Measurements from ENCODE around the gene RNF224. TPM values are rescaled to one million over a fixed set of nuclear protein-coding genes. Genes with fewer than 3 reads are reported as not detected.
A peak's percentile ranks its signal among the peaks of the same experiment; 100 is the strongest.

RNF224 gene
- total and polyA plus RNA-seq, 2 experiments from 2014 or later, result 0.63 TPM; not detected in 1

GRCh38 chr9:137252555-137253506 lies 25.5 kb downstream of the RNF224 start:
- H3K27ac ChIP-seq (ENCODE audit: low read depth), result no peak overlapping the region
- no peaks in the 10 kb centered on the region for H3K9me3 Mint-ChIP-seq
- peaks cover 13% of the 10 kb centered on the region; the same call in 1 of the 2 replicates for H3K4me1 ChIP-seq (ENCODE audit: insufficient read depth)
- H3K9me2 ChIP-seq (ENCODE audit: insufficient read depth), result no peaks in the 10 kb centered on the region
- H3K4me2 ChIP-seq, result no peak overlapping the region
- no peak overlapping the region for H3K4me3 ChIP-seq
- peaks cover 8% of the 10 kb centered on the region; the same call in 2 of the 3 replicates for H3K36me3 Mint-ChIP-seq (ENCODE audit: low read depth)
- H4K20me1 ChIP-seq (replicated peaks; ENCODE audit: insufficient read depth), result no peaks in the 10 kb centered on the region; the same call in 1 of the 2 replicates
- peak; percentile 60 for DNase-seq (ENCODE audit: low spot score)
- H3K27me3 Mint-ChIP-seq (ENCODE audit: insufficient read depth, low read depth, poor library complexity), result peaks cover 21% of the 10 kb centered on the region
- ATAC-seq, result peak; percentile 68
- H3K27me3 ChIP-seq (ENCODE audit: insufficient read depth), result peaks cover 4% of the 10 kb centered on the region; the same call in 1 of the 2 replicates
- no peak overlapping the region for H2AFZ ChIP-seq
- H3K27ac Mint-ChIP-seq, result no peak overlapping the region
- H3K4me1 Mint-ChIP-seq, result peaks cover 11% of the 10 kb centered on the region
- H3K4me3 Mint-ChIP-seq, result no peak overlapping the region; the same call in 2 of the 3 replicates
- H3K79me2 ChIP-seq (replicated peaks; ENCODE audit: insufficient read depth), result peaks cover 20% of the 10 kb centered on the region
- H3F3A ChIP-seq (replicated peaks; ENCODE audit: low read depth), result peaks cover 5% of the 10 kb centered on the region
- TF ChIP-seq NANOG (IDR thresholded peaks at IDR 0.05; ENCODE audit: borderline replicate concordance), result no peak
- no peak for TF ChIP-seq ZNF331 (CRISPR knock-in tag; IDR thresholded peaks at IDR 0.05; ENCODE audit: low read depth)
- no peaks in the 10 kb centered on the region; the same call in 1 of the 2 replicates for H3K36me3 ChIP-seq (ENCODE audit: insufficient read depth)

DNA sequence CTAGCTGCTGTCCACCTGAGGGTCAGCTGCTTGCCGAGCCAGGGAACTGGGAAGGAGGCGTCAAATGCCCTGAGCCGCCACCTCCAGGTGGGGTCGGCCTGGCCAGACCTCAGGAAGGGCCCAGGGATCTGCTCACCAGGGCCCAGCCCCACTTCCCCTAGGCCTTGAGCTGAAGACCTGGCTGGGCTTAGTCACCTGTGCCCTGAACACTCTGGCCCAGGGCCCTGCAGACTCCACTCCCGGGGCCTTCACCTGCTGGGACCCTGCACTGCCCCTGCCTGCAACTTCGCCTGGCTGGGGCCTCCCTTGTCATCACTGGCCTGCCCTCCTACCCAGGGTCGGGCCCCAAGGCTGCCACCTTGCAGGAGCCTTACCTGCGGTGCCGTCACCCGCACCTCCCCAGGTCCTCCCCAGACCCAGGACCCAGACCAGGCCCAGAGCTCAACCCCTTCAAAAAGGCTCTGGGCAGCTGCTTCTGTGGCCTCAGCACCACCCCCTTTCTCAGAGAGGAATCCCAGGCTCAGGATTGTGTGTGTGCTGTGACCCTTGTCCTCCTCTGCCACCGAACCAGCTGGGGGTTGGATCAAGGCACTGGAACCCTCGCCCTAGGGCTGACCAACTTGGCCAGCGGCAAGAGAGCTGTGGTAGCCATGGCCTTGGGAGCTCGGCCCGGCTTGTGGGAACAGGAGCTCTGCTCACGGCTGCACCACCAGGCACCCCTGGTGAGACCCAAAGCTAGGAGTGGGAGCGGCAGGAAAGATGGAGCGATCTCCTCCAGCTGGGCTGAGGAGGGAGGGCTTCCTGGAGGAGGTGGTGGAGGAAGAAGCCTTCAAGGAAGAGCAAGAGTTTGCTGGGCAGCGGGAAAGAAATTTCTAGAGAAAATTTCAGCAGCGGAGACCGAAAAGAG lies 26.7 kb downstream of the RNF224 start:
- Histone ChIP-seq H2AFZ (no peak overlapping the region), H3K79me2 (replicated peaks; ENCODE audit: insufficient read depth) (peaks cover 24% of the 10 kb centered on the region), H3K36me3 (ENCODE audit: insufficient read depth) (peaks cover 6% of the 10 kb centered on the region), H4K20me1 (replicated peaks; ENCODE audit: insufficient read depth) (no peaks in the 10 kb centered on the region; the same call in 1 of the 2 replicates), H3F3A (replicated peaks; ENCODE audit: low read depth) (peaks cover 8% of the 10 kb centered on the region), H3K9me2 (ENCODE audit: insufficient read depth) (no peaks in the 10 kb centered on the region), H3K27ac (ENCODE audit: low read depth) (no peak overlapping the region), H3K4me3 (peak overlapping the region; percentile 96), H3K27me3 (ENCODE audit: insufficient read depth) (peaks cover 4% of the 10 kb centered on the region; the same call in 1 of the 2 replicates), H3K4me1 (ENCODE audit: insufficient read depth) (peaks cover 13% of the 10 kb centered on the region; the same call in 1 of the 2 replicates), H3K4me2 (peak overlapping the region; percentile 98)
- Mint-ChIP-seq H3K27me3 (ENCODE audit: insufficient read depth, low read depth, poor library complexity) (peaks cover 21% of the 10 kb centered on the region), H3K9me3 (no peaks in the 10 kb centered on the region), H3K4me1 (peaks cover 11% of the 10 kb centered on the region), H3K4me3 (peak overlapping the region; percentile 85), H3K36me3 (ENCODE audit: low read depth) (peaks cover 15% of the 10 kb centered on the region; the same call in 2 of the 3 replicates), H3K27ac (peak overlapping the region; percentile 28; the same call in 1 of the 2 replicates)
- DNase-seq (ENCODE audit: low spot score), result peak; percentile 36
- TF ChIP-seq NANOG (IDR thresholded peaks at IDR 0.05; ENCODE audit: borderline replicate concordance) (no peak), EZH2phosphoT487 (IDR thresholded peaks at IDR 0.05; ENCODE audit: unreplicated experiment) (no peak), EZH2 (IDR thresholded peaks at IDR 0.05; ENCODE audit: low read depth, unreplicated experiment) (no peak), ZNF331 (CRISPR knock-in tag; IDR thresholded peaks at IDR 0.05; ENCODE audit: low read depth) (no peak), JUNB (IDR thresholded peaks at IDR 0.05; ENCODE audit: unreplicated experiment) (no peak), POLR2AphosphoS5 (IDR thresholded peaks at IDR 0.05; ENCODE audit: low read depth) (no peak), ZNF462 (CRISPR knock-in tag; IDR thresholded peaks at IDR 0.05) (no peak)
- TF ChIP-seq, protein P1, sequence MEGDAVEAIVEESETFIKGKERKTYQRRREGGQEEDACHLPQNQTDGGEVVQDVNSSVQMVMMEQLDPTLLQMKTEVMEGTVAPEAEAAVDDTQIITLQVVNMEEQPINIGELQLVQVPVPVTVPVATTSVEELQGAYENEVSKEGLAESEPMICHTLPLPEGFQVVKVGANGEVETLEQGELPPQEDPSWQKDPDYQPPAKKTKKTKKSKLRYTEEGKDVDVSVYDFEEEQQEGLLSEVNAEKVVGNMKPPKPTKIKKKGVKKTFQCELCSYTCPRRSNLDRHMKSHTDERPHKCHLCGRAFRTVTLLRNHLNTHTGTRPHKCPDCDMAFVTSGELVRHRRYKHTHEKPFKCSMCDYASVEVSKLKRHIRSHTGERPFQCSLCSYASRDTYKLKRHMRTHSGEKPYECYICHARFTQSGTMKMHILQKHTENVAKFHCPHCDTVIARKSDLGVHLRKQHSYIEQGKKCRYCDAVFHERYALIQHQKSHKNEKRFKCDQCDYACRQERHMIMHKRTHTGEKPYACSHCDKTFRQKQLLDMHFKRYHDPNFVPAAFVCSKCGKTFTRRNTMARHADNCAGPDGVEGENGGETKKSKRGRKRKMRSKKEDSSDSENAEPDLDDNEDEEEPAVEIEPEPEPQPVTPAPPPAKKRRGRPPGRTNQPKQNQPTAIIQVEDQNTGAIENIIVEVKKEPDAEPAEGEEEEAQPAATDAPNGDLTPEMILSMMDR (conservative IDR thresholded peaks at IDR 0.05; ENCODE audit: low read depth in 2 of 2), result no peak
- peak; percentile 8 for ATAC-seq
